H1 (cell line): ENCODE measurements around the gene MYPN. TPM values are rescaled to one million over a fixed set of nuclear protein-coding genes. Genes with fewer than 3 reads are reported as not detected.

Experiments
- CTCF ChIA-PET: fragments of 300-600 bp; sonication (Branson Sonifier 250); formaldehyde crosslinking; loops from one replicate; lab custom pipeline; 2021; ENCODE audit not compliant: partially characterized antibody; lab: Charles Lee
- POLR2A ChIA-PET: fragments of 300-600 bp; sonication (Branson Sonifier 250); formaldehyde crosslinking; loops from one replicate; lab custom pipeline; 2021; ENCODE audit warnings: inconsistent platforms; ENCODE audit not compliant: partially characterized antibody; lab: Charles Lee
- DNase-seq, 2 experiments: peaks; one replicate each; pipeline versions ENCODE4 v3.0.0 to v3.0.0-alpha.2; 2010 to 2022; ENCODE audit warnings: low spot score in 2 of 2, low read depth in 1 of 2, mixed read lengths in 1 of 2
- FAIRE-seq: peaks from 2 replicates; lab custom pipeline; 2011; peaks lifted over from hg19 to GRCh38; lab: Jason Lieb, UNC
- H2AFZ ChIP-seq: 2 replicates; pipeline ENCODE4 v1.8.1; 2012; ENCODE audit warnings: low read length, inconsistent platforms
- H2AK5ac ChIP-seq: 2 replicates; pipeline ENCODE4 v1.6.1; 2013; ENCODE audit warnings: low read depth, low read length
- H2BK120ac ChIP-seq: replicated peaks from 2 replicates; pipeline ENCODE3; 2013; ENCODE audit warnings: low read depth, low read length, inconsistent platforms
- H2BK12ac ChIP-seq: 2 replicates; pipeline ENCODE4 v1.6.1; 2013; ENCODE audit warnings: low read depth, low read length
- H2BK15ac ChIP-seq: 2 replicates; pipeline ENCODE4 v1.6.1; 2013; ENCODE audit warnings: low read length
- H2BK20ac ChIP-seq: 2 replicates; pipeline ENCODE4 v1.6.1; 2013; ENCODE audit warnings: low read length
- H2BK5ac ChIP-seq: 2 replicates; pipeline ENCODE4 v1.6.1; 2013; ENCODE audit warnings: low read depth, low read length
- H3K14ac ChIP-seq: 2 replicates; pipeline ENCODE4 v1.6.1; 2013; ENCODE audit warnings: inconsistent platforms; ENCODE audit not compliant: insufficient read length
- H3K18ac ChIP-seq: 2 replicates; pipeline ENCODE4 v1.6.1; 2013; ENCODE audit warnings: low read length; ENCODE audit errors: extremely low read depth
- H3K23ac ChIP-seq: 2 replicates; pipeline ENCODE4 v1.6.1; 2013; ENCODE audit warnings: inconsistent platforms; ENCODE audit not compliant: insufficient read length
- H3K23me2 ChIP-seq: 2 replicates; pipeline ENCODE4 v1.6.1; 2013; ENCODE audit warnings: low read depth, low read length
- H3K27ac ChIP-seq: 2 replicates; pipeline ENCODE4 v1.6.1; 2011; ENCODE audit warnings: low read depth, low read length, inconsistent platforms
- H3K27me3 ChIP-seq, 4 experiments: replicated peaks in 1 of 4; 1 replicate in 1 of 4; 2 replicates in 3 of 4; pipeline versions ENCODE4 v1.6.1 to v1.8.1; 2011 to 2013; ENCODE audit warnings: low read length in 3 of 4, mild to moderate bottlenecking in 3 of 4, inconsistent platforms in 2 of 4, mixed read lengths in 2 of 4, moderate library complexity in 1 of 4; ENCODE audit not compliant: control insufficient read depth in 3 of 4, insufficient read depth in 3 of 4; ENCODE audit errors: extremely low read depth in 1 of 4
- H3K36me3 ChIP-seq, 4 experiments: 2 replicates each; pipeline versions ENCODE4 v1.6.1 to v1.8.1; 2011 to 2013; ENCODE audit warnings: mild to moderate bottlenecking in 4 of 4, low read length in 3 of 4, moderate library complexity in 2 of 4, control low read depth in 1 of 4, inconsistent platforms in 1 of 4; ENCODE audit not compliant: insufficient read depth in 4 of 4, control insufficient read depth in 2 of 4
- H3K4ac ChIP-seq: replicated peaks from 2 replicates; pipeline ENCODE3; 2013; ENCODE audit warnings: low read length, low read depth, mixed read lengths, inconsistent platforms; ENCODE audit not compliant: insufficient read length
- H3K4me1 ChIP-seq, 4 experiments: replicated peaks in 1 of 4; 1 replicate in 1 of 4; 2 replicates in 3 of 4; pipeline versions ENCODE4 v1.6.1 to v1.8.1; 2011 to 2013; ENCODE audit warnings: low read length in 3 of 4, inconsistent platforms in 2 of 4, mixed read lengths in 1 of 4; ENCODE audit not compliant: insufficient read depth in 4 of 4, control insufficient read depth in 3 of 4
- H3K4me2 ChIP-seq, 2 experiments: 2 replicates each; pipeline versions ENCODE4 v1.6.1 to v1.8.1; 2011 to 2013; ENCODE audit warnings: low read depth in 2 of 2, low read length in 2 of 2, control low read depth in 1 of 2, inconsistent platforms in 1 of 2, mild to moderate bottlenecking in 1 of 2; ENCODE audit not compliant: insufficient read depth in 1 of 2
- H3K4me3 ChIP-seq, 4 experiments: fragments of 200-600, 300-600 bp in 1 of 4; sonication (generic), shearing (Covaris generic), sonication (Bioruptor Twin) in 1 of 4; 2 replicates each; pipeline versions ENCODE4 v1.5.1 to v1.8.1; 2011 to 2016; ENCODE audit warnings: low read length in 4 of 4, low read depth in 3 of 4, control low read depth in 2 of 4, inconsistent platforms in 2 of 4, mild to moderate bottlenecking in 2 of 4, mixed read lengths in 1 of 4, moderate library complexity in 1 of 4; ENCODE audit not compliant: insufficient read depth in 2 of 4; ENCODE audit errors: extremely low read depth in 1 of 4
- H3K56ac ChIP-seq: replicated peaks from 2 replicates; pipeline ENCODE3; 2013; ENCODE audit warnings: low read depth, mild to moderate bottlenecking, mixed read lengths, low read length, inconsistent platforms; ENCODE audit not compliant: insufficient read length
- H3K79me1 ChIP-seq: 2 replicates; pipeline ENCODE4 v1.6.1; 2013; ENCODE audit warnings: low read depth, low read length, control low read depth
- H3K79me2 ChIP-seq, 2 experiments: 2 replicates each; pipeline versions ENCODE4 v1.6.1 to v1.8.1; 2012 to 2013; ENCODE audit warnings: low read length in 2 of 2, mild to moderate bottlenecking in 2 of 2, inconsistent platforms in 1 of 2; ENCODE audit not compliant: insufficient read depth in 2 of 2, control insufficient read depth in 1 of 2
- H3K9ac ChIP-seq, 4 experiments: replicated peaks in 1 of 4; 1 replicate in 1 of 4; 2 replicates in 3 of 4; pipeline versions ENCODE4 v1.6.1 to v1.8.1; 2011 to 2013; ENCODE audit warnings: low read depth in 3 of 4, low read length in 3 of 4, control low read depth in 2 of 4, mild to moderate bottlenecking in 2 of 4, moderate library complexity in 2 of 4, inconsistent platforms in 1 of 4; ENCODE audit errors: extremely low read depth in 1 of 4
- H3K9me3 ChIP-seq, 2 experiments: 2 replicates each; pipeline versions ENCODE4 v1.6.1 to v1.8.1; 2012 to 2013; ENCODE audit warnings: mild to moderate bottlenecking in 2 of 2, moderate library complexity in 2 of 2, control low read depth in 1 of 2, inconsistent platforms in 1 of 2, low read depth in 1 of 2, low read length in 1 of 2, mixed read lengths in 1 of 2; ENCODE audit not compliant: insufficient read depth in 2 of 2
- H4K20me1 ChIP-seq, 2 experiments: replicated peaks in 1 of 2; 2 replicates each; pipeline versions ENCODE3 to v1.8.1; 2011 to 2013; ENCODE audit warnings: inconsistent platforms in 2 of 2, low read length in 2 of 2, mild to moderate bottlenecking in 1 of 2; ENCODE audit not compliant: insufficient read depth in 2 of 2, control insufficient read depth in 1 of 2
- H4K5ac ChIP-seq: 2 replicates; pipeline ENCODE4 v1.6.1; 2013; ENCODE audit warnings: low read length, low read depth, mixed read lengths, inconsistent platforms; ENCODE audit not compliant: insufficient read length
- H4K8ac ChIP-seq: 2 replicates; pipeline ENCODE4 v1.8.0; 2013; ENCODE audit warnings: mild to moderate bottlenecking, moderate library complexity, low read length, inconsistent platforms; ENCODE audit not compliant: insufficient read depth; ENCODE audit errors: extremely low read depth
- H4K91ac ChIP-seq: replicated peaks from 2 replicates; pipeline ENCODE3; 2013; ENCODE audit warnings: low read length, mixed read lengths, inconsistent platforms; ENCODE audit not compliant: insufficient read length
- CTCF ChIP-seq, 3 experiments: IDR thresholded peaks; 1 replicate in 2 of 3; 2 replicates in 1 of 3; pipeline versions ENCODE4 v1.5.1 to v1.6.1; 2011; ENCODE audit warnings: low read length in 3 of 3, mild to moderate bottlenecking in 3 of 3, inconsistent platforms in 2 of 3, low read depth in 1 of 3, moderate library complexity in 1 of 3; ENCODE audit not compliant: insufficient read depth in 1 of 3; ENCODE audit errors: control extremely low read depth in 1 of 3
- RAD21 ChIP-seq, 2 experiments: IDR thresholded peaks in 1 of 2; conservative IDR thresholded peaks in 1 of 2; 2 replicates each; pipeline ENCODE4 v1.6.1; 2011; ENCODE audit warnings: low read depth in 2 of 2, low read length in 2 of 2, improper control_type of control experiment in 1 of 2, inconsistent platforms in 1 of 2, mild to moderate bottlenecking in 1 of 2, moderate library complexity in 1 of 2
- SP2 ChIP-seq: IDR thresholded peaks from 2 replicates; pipeline ENCODE4 v1.6.1; 2012; ENCODE audit warnings: mild to moderate bottlenecking, low read length, inconsistent platforms
- WGBS, 2 experiments: shearing (Covaris generic) in 1 of 2; methylation state at CpG; one replicate each; pipeline versions ENCODE4 v1.1.6 to v1.1.7; 2013 to 2015; ENCODE audit warnings: low lambda C conversion rate in 2 of 2, mixed read lengths in 2 of 2, inconsistent platforms in 1 of 2, low coverage in 1 of 2, missing lambda C conversion rate in 1 of 2; ENCODE audit not compliant: insufficient replicate concordance in 2 of 2, insufficient coverage in 1 of 2, insufficient read length in 1 of 2; ENCODE audit errors: extremely low coverage in 1 of 2, missing lambda C conversion rate in 1 of 2; 5-methylcytosine and 5-hydroxymethylcytosine counted together
- polyA plus RNA-seq, 7 experiments: library from polyadenylated mRNA; depleted of rRNA in 3 of 7; stranded (reverse) in 5 of 7; unstranded in 2 of 7; fragments of >200 nt in 5 of 7; fragments of 200-250 nt in 2 of 7; gene quantifications; 1 replicate in 5 of 7; 2 replicates in 1 of 7; 4 replicates in 1 of 7; pipeline versions ENCODE4 v1.2.1 to v1.2.3, GENCODE V29; 2011 to 2013; ENCODE audit warnings: missing spikeins in 2 of 7, mixed read lengths in 2 of 7
- total RNA-seq: library from RNA; stranded (reverse); fragmentation: NEBNext Ultra II Directional; extraction: Animal tissue kit (Norgen Biotek cat#: 25700); gene quantifications from 2 replicates; pipeline ENCODE4 v1.2.1, GENCODE V29; 2021

Gene MYPN
- total and polyA plus RNA-seq, 2 of the 8 experiments (the other 6 are each of a cell fraction or from before 2014, with no cell fraction given): not detected

GRCh38 chr10:68212721-68213352, 103.5 kb downstream of the MYPN start:
- Histone ChIP-seq H2AFZ (no peak overlapping the region), H3K9ac (no peak overlapping the region), H4K8ac (no peak overlapping the region), H3K18ac (no peak overlapping the region), H2BK120ac (no peak overlapping the region), H3K4ac (no peak overlapping the region), H3K23me2 (no peaks in the 10 kb centered on the region), H4K91ac (no peak overlapping the region), H3K9me3 (no peaks in the 10 kb centered on the region), H3K27ac (no peak overlapping the region), H2BK5ac (no peak overlapping the region), H3K79me1 (no peaks in the 10 kb centered on the region), H2BK15ac (no peak overlapping the region), H3K4me1 (no peaks in the 10 kb centered on the region; a peak in 2 of 7 replicates), H3K4me3 (no peak overlapping the region), H3K4me2 (no peak overlapping the region), H3K27me3 (no peaks in the 10 kb centered on the region), H4K5ac (no peak overlapping the region), H2AK5ac (no peak overlapping the region), H3K79me2 (no peaks in the 10 kb centered on the region), H2BK20ac (no peak overlapping the region), H3K36me3 (no peaks in the 10 kb centered on the region), H4K20me1 (no peaks in the 10 kb centered on the region), H3K56ac (no peak overlapping the region), H2BK12ac (no peak overlapping the region), H3K23ac (no peak overlapping the region), H3K14ac (no peak overlapping the region)
- WGBS, 2 experiments: 67% methylated on average over 8 of the region's 8 CpGs; no CpG with 5 or more reads in 1 of the 2 experiments
- FAIRE-seq (peak; percentile 68), DNase-seq (no peak)
- POLR2A ChIA-PET: interaction anchor here (2.0 kb wide), 1 partner anchor 120 kb away, joined by 14 read pairs; the partner anchor contains the start of genes HNRNPH3 and PBLD
- TF ChIP-seq SP2 (no peak), RAD21 (IDR thresholded peaks at IDR 0.05 in 1 of 2, conservative IDR thresholded peaks at IDR 0.05 in 1 of 2; ENCODE audit: low read depth in 2 of 2, low read length in 2 of 2) (peak; percentile 56 to 58), CTCF (IDR thresholded peaks at IDR 0.05; ENCODE audit: control extremely low read depth in 1 of 3, insufficient read depth in 1 of 3, low read depth in 1 of 3, low read length in 3 of 3) (peak in 2 of 3 experiments; percentile 37 to 51; a peak in 2 of 4 replicates)
- CTCF ChIA-PET: interaction anchor here (0.6 to 9.0 kb wide), 56 partner anchors 9 to 425 kb away, joined by 3 to 71 read pairs (median 4); partner anchors contain the start of genes ATOH7, DNAJC12, HNRNPH3 and PBLD
